Forelimb muscle (tissue), 1 donor: ENCODE data around the gene MATR3. TPM values are rescaled to one million over a fixed set of nuclear protein-coding genes. Genes with fewer than 3 reads are reported as not detected.
"Not testable (repeated sequence)": the region's sequence is repeated elsewhere in the genome, so short reads cannot be mapped to it uniquely, and the experiment has no call there.

Experiments used
- DNase-seq: peaks from one replicate; pipeline ENCODE4 v3.0.0-alpha.2; 2013; ENCODE audit warnings: low read depth
- polyA plus RNA-seq: library from polyadenylated mRNA; unstranded; fragments of 120-200 nt; gene quantifications from one replicate; pipeline ENCODE4 v1.2.1, GENCODE V29; 2013; ENCODE audit not compliant: insufficient read length

MATR3 gene
- polyA plus RNA-seq, 1 donor = 271 TPM

- DNase-seq = not testable (repeated sequence)
Observed at GRCh38 chr5:139347863-139348262, 54.3 kb downstream of the MATR3 start.

- no peak for DNase-seq
Observed at GRCh38 chr5:139354186-139354585, 60.6 kb downstream of the MATR3 start.

- DNase-seq = not testable (repeated sequence)
Observed at GRCh38 chr5:139355900-139356299, 62.4 kb downstream of the MATR3 start.

GRCh38 chr5:139358064-139358463, 64.5 kb downstream of the MATR3 start:
- no peak for DNase-seq

- no peak for DNase-seq
Observed at GRCh38 chr5:139360384-139360783, 66.8 kb downstream of the MATR3 start.

GRCh38 chr5:139361835-139362429, 68.4 kb downstream of the MATR3 start:
- no peak for DNase-seq

- no peak for DNase-seq
Observed at GRCh38 chr5:139363937-139364336, 70.4 kb downstream of the MATR3 start.

GRCh38 chr5:139364466-139364865, 70.9 kb downstream of the MATR3 start:
- no peak for DNase-seq

- no peak for DNase-seq
Observed at GRCh38 chr5:139368613-139369012, 75.1 kb downstream of the MATR3 start.

- no peak for DNase-seq
Observed at GRCh38 chr5:139369181-139369580, 75.6 kb downstream of the MATR3 start.

GRCh38 chr5:139371482-139372435, 78.2 kb downstream of the MATR3 start:
- DNase-seq = no peak

GRCh38 chr5:139374909-139375308, 81.4 kb downstream of the MATR3 start:
- DNase-seq = no peak

GRCh38 chr5:139376364-139376763, 82.8 kb downstream of the MATR3 start:
- no peak for DNase-seq

GRCh38 chr5:139377226-139377625, 83.7 kb downstream of the MATR3 start:
- DNase-seq = no peak

- DNase-seq = no peak
Observed at GRCh38 chr5:139378101-139378825, 84.7 kb downstream of the MATR3 start.

- DNase-seq = no peak
Observed at GRCh38 chr5:139378941-139379361, 85.4 kb downstream of the MATR3 start.

- DNase-seq = no peak
Observed at GRCh38 chr5:139379626-139380449, 86.3 kb downstream of the MATR3 start.
